ENCODE results near the gene SEMA4D. TPM values are rescaled to one million over a fixed set of nuclear protein-coding genes. Genes with fewer than 3 reads are reported as not detected.

Gene SEMA4D
- total and polyA plus RNA-seq, 7 donors = 1.4 to 35.1 (median 4.6) TPM

DNA sequence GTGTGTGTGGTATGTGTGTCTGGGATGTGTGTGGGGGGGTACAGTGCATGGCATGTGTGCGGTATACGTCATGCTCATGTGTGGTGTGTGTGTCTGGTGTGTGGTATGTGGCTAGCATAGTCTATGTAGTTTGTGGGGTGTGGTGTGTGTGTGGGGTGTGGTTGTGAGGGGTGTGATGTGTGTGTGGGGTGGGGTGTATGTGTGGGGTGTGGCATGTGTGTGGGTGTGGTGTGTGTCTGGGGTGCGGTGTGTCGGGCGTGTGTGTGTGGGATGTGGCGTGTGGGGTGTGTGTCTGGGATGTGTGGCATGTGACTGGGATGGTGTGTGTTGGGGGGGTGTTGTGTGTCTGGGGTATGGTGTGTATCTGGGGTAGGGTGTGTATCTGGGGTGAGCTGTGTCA, 127.3 kb downstream of the SEMA4D start:
- H3K4me1 ChIP-seq = peaks cover 0 to 7% (median 0%) of the 10 kb centered on the region in 4 donors
- no peak overlapping the region for H3K4me3 ChIP-seq
- H3K27me3 ChIP-seq = no peaks in the 10 kb centered on the region
- H3K9me3 ChIP-seq = no peaks in the 10 kb centered on the region
- no peak overlapping the region for H3K27ac ChIP-seq
- DNase-seq = no peak
- 91 to 96% methylated on average over 6 of the region's 6 CpGs for WGBS, 2 donors
- no peaks in the 10 kb centered on the region for H3K36me3 ChIP-seq
- TF ChIP-seq, protein P1, sequence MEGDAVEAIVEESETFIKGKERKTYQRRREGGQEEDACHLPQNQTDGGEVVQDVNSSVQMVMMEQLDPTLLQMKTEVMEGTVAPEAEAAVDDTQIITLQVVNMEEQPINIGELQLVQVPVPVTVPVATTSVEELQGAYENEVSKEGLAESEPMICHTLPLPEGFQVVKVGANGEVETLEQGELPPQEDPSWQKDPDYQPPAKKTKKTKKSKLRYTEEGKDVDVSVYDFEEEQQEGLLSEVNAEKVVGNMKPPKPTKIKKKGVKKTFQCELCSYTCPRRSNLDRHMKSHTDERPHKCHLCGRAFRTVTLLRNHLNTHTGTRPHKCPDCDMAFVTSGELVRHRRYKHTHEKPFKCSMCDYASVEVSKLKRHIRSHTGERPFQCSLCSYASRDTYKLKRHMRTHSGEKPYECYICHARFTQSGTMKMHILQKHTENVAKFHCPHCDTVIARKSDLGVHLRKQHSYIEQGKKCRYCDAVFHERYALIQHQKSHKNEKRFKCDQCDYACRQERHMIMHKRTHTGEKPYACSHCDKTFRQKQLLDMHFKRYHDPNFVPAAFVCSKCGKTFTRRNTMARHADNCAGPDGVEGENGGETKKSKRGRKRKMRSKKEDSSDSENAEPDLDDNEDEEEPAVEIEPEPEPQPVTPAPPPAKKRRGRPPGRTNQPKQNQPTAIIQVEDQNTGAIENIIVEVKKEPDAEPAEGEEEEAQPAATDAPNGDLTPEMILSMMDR (IDR thresholded peaks at IDR 0.05) = no peak
- TF ChIP-seq EP300 (IDR thresholded peaks at IDR 0.05) (no peak), POLR2A (IDR thresholded peaks at IDR 0.05) (no peak)
- intact Hi-C loops (cut with DNase I) = no loop called here

DNA sequence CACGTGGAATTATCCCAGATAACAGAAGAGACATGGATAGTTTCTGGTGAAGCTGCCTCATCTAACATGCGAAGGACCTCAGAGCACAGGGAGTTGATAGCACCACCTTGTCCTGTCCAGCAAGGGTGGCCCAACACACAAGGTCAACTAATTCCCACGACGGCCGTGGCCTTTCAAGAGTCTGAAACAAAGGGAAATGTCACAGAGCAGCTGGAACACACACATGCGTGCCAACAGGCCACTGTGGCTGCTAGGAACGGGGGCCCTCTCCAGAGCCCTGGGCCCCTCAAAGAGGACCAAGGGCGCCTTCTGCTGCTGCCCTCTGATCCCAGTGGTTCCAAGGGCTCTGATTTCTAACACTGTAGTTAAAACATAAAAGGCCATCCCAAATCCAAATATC, 128.9 kb downstream of the SEMA4D start:
- DNase-seq = no peak

DNA sequence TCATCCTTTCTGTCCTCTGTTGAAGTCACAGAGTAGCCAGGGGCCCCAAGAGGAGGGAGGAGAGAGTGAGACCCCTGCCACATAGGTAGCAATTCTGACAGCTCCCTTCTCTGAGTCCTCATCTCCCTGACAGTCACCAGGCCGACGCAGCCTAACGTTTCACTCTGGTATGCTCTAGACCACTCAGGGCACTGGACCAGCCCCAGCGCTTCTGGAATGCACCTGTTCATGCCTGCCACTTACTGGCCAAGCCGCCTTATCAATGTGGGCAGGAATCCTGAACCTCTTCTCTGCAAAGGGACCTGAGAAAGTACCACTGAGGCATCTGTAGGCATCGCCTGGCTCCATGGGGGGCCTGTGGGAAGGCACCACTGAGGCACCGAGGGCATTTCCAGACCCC, 129.4 kb downstream of the SEMA4D start:
- H3K27ac ChIP-seq = no peak overlapping the region
- H3K36me3 ChIP-seq = no peaks in the 10 kb centered on the region
- 93 to 95% methylated on average over 7 of the region's 7 CpGs for WGBS, 2 donors
- no peaks in the 10 kb centered on the region for H3K27me3 ChIP-seq
- no peaks in the 10 kb centered on the region for H3K4me1 ChIP-seq
- H3K4me3 ChIP-seq = no peak overlapping the region
- no peak for TF ChIP-seq EP300 (IDR thresholded peaks at IDR 0.05)
- no peak for TF ChIP-seq POLR2AphosphoS5 (IDR thresholded peaks at IDR 0.05)
- no peak for TF ChIP-seq POLR2A (IDR thresholded peaks at IDR 0.05)
- TF ChIP-seq, protein P1 (IDR thresholded peaks at IDR 0.05) = no peak
- DNase-seq = no peak
- intact Hi-C loops (cut with DNase I) = no loop called here
- H3K9me3 ChIP-seq = no peaks in the 10 kb centered on the region

More for the DNA sequence above, 128.9 kb downstream of the SEMA4D start:
- no peak overlapping the region for H3K27ac ChIP-seq
- intact Hi-C loops (cut with DNase I) = no loop called here
- no peaks in the 10 kb centered on the region for H3K36me3 ChIP-seq
- H3K9me3 ChIP-seq = no peaks in the 10 kb centered on the region
- no peaks in the 10 kb centered on the region for H3K4me1 ChIP-seq
- H3K4me3 ChIP-seq = no peak overlapping the region
- WGBS, 2 donors = 93% methylated on average over 8 of the region's 8 CpGs
- no peak for TF ChIP-seq EP300 (IDR thresholded peaks at IDR 0.05)
- TF ChIP-seq POLR2A (IDR thresholded peaks at IDR 0.05) = no peak
- TF ChIP-seq, protein P1 (IDR thresholded peaks at IDR 0.05) = no peak
- TF ChIP-seq POLR2AphosphoS5 (IDR thresholded peaks at IDR 0.05) = no peak
- no peaks in the 10 kb centered on the region for H3K27me3 ChIP-seq

DNA sequence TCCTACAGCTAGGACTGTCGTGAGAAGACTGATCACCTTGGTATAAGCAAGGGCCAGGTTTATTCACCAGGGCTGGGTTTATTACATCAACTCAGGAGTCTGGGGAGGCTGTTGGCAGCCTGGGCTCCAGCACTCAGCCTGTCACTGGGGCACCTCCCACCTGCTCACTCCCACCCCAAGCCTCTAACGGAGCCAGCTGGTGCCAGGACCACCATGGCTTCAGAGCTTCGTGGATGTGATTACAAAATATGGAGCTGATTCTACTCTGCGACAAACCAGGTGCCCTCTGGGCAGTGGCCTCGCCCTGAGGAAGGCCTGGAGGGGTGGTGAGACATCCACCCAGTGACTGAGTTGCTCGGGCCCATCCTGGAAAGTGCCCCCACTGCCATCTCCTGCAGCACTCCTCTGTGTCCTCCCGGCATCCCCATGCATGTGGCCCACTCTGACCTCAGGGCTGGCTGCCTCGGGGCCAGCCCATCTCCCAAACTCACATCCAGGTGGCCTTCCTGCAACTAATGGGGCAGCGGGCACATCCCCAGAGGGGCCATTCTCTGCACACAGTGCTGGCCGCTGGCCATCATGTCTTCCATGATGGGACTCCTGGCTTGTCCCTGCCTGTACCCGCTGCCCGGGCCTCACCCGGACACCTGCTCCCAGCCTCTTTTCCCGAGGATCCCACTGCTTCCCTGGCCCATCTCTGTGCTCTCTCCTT, 130.0 kb downstream of the SEMA4D start:
- Histone ChIP-seq H3K36me3 (no peaks in the 10 kb centered on the region), H3K4me3 (no peak overlapping the region), H3K9me3 (no peaks in the 10 kb centered on the region), H3K4me1 (no peaks in the 10 kb centered on the region), H3K27ac (no peak overlapping the region), H3K27me3 (no peaks in the 10 kb centered on the region)
- WGBS, 2 donors = 88 to 91% methylated on average over 14 of the region's 14 CpGs
- DNase-seq = no peak
- intact Hi-C loops (cut with DNase I) = no loop called here
- no peak for TF ChIP-seq POLR2AphosphoS5 (IDR thresholded peaks at IDR 0.05)
- no peak for TF ChIP-seq POLR2A (IDR thresholded peaks at IDR 0.05)
- TF ChIP-seq EP300 (IDR thresholded peaks at IDR 0.05) = no peak
- TF ChIP-seq, protein P1 (IDR thresholded peaks at IDR 0.05) = no peak

DNA sequence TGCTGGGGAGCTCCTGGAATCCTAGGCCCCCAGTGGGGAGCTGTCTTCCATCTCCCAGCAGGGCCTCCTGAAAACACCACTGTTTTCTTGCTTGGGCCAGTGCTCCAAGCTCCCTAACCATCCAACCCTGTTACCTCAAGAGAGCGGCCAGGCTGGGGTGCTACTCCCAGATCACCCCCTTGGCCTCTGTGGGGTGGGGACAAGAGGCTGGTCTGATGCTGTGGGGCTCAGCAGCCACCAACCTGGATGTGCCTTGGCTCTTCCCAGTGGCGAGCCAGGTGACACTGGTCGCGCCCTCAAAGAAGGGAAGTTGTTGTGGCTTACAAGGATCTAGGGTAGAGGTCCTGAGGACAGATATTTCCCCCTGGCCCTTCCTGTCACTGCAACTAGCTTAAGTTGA, 130.6 kb downstream of the SEMA4D start:
- TF ChIP-seq EP300 (IDR thresholded peaks at IDR 0.05) (no peak), POLR2A (IDR thresholded peaks at IDR 0.05) (no peak), POLR2AphosphoS5 (IDR thresholded peaks at IDR 0.05) (no peak)
- TF ChIP-seq, protein P1 (IDR thresholded peaks at IDR 0.05) = no peak
- DNase-seq = peak; percentile 33
- 91 to 94% methylated on average over 4 of the region's 4 CpGs for WGBS, 2 donors
- Histone ChIP-seq H3K27me3 (no peaks in the 10 kb centered on the region), H3K9me3 (no peaks in the 10 kb centered on the region), H3K4me1 (no peaks in the 10 kb centered on the region), H3K36me3 (peaks cover 0 to 5% (median 2%) of the 10 kb centered on the region in 4 donors), H3K27ac (no peak overlapping the region), H3K4me3 (no peak overlapping the region)
- intact Hi-C loops (cut with DNase I) = no loop called here
